ENCODE results near the gene TTLL11. TPM values are rescaled to one million over a fixed set of nuclear protein-coding genes. Genes with fewer than 3 reads are reported as not detected.

TTLL11 gene
- total and polyA plus RNA-seq, 4 donors, result 1.4 to 4.5 (median 3.6) TPM

DNA sequence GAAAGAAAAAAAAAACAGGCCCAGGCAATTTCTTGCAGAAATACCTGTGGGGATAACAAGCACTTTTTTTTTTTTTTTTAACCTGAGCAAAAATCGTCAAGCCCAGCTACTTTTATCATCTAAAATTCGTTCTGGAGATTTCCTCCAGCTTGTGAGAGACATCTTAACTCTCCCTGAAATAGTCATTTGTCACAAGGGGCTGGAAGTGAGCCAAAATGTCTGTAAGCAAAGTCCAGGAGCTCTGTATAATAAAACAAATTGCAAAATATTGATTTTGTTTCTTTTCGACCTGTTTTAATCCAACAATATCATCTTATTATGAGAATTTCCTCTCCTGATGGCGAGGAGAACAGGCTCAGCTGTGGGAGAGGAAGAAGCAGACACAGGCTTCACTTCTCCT is 168.4 kb downstream of the TTLL11 start:
- H3K4me1 ChIP-seq (ENCODE audit: control insufficient read depth in 4 of 4, insufficient read depth in 4 of 4, low read length in 3 of 4), result peaks cover 0 to 6% (median 4%) of the 10 kb centered on the region in 4 donors
- H3K27me3 ChIP-seq (ENCODE audit: control insufficient read depth in 4 of 4, insufficient read depth in 4 of 4, low read length in 3 of 4), result no peaks in the 10 kb centered on the region
- TF ChIP-seq HNF4A (conservative IDR thresholded peaks at IDR 0.05) (peak; percentile 19), GABPA (IDR thresholded peaks at IDR 0.05 in 1 of 2, conservative IDR thresholded peaks at IDR 0.05 in 1 of 2) (no peak)
- no peaks in the 10 kb centered on the region for H3K36me3 ChIP-seq (ENCODE audit: control insufficient read depth in 4 of 4, insufficient read depth in 3 of 4, low read depth in 1 of 4, low read length in 3 of 4)
- no peak overlapping the region for H3K27ac ChIP-seq (ENCODE audit: low read depth in 1 of 2, low read length in 2 of 2)
- WGBS, result 39% methylated on average over 4 of the region's 4 CpGs
- no peak overlapping the region for H3K4me3 ChIP-seq (ENCODE audit: low read depth in 1 of 3, low read length in 3 of 3)
- no peaks in the 10 kb centered on the region for H3K9me3 ChIP-seq (ENCODE audit: control insufficient read depth in 4 of 4, low read length in 3 of 4)
- no peak overlapping the region for H3K9ac ChIP-seq (ENCODE audit: low read depth in 1 of 2, low read length in 2 of 2)
- no peak for DNase-seq (ENCODE audit: low spot score)

DNA sequence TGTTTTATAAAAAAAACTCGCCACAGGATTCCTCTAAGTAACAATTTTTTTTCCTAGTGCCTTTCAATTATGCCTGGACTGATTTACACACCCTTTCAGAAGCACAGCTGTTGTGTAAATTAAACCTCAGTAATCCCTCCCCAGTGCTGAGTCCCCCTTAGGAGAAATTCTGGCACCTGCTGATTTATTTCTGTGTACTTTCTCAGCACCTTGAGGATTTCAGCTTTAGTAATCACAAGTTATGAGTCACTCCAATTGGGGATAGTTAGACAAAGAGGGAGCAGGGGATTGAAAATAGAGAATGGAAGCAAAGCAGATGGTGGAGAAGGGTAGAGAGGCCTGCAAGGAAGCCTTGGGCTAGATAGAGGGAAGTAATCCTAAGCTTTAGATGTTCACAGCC is 171.7 kb downstream of the TTLL11 start:
- TF ChIP-seq, protein P1, sequence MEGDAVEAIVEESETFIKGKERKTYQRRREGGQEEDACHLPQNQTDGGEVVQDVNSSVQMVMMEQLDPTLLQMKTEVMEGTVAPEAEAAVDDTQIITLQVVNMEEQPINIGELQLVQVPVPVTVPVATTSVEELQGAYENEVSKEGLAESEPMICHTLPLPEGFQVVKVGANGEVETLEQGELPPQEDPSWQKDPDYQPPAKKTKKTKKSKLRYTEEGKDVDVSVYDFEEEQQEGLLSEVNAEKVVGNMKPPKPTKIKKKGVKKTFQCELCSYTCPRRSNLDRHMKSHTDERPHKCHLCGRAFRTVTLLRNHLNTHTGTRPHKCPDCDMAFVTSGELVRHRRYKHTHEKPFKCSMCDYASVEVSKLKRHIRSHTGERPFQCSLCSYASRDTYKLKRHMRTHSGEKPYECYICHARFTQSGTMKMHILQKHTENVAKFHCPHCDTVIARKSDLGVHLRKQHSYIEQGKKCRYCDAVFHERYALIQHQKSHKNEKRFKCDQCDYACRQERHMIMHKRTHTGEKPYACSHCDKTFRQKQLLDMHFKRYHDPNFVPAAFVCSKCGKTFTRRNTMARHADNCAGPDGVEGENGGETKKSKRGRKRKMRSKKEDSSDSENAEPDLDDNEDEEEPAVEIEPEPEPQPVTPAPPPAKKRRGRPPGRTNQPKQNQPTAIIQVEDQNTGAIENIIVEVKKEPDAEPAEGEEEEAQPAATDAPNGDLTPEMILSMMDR (IDR thresholded peaks at IDR 0.05; ENCODE audit: low read depth, low read length, missing input control), result no peak
- no peak for TF ChIP-seq REST (IDR thresholded peaks at IDR 0.05)
- TF ChIP-seq HNF4A (conservative IDR thresholded peaks at IDR 0.05), result no peak
- TF ChIP-seq RXRA (IDR thresholded peaks at IDR 0.05), result no peak
- no peak for TF ChIP-seq GABPA (IDR thresholded peaks at IDR 0.05 in 1 of 2, conservative IDR thresholded peaks at IDR 0.05 in 1 of 2)
- Histone ChIP-seq H3K27me3 (ENCODE audit: control insufficient read depth in 4 of 4, insufficient read depth in 4 of 4, low read length in 3 of 4) (no peaks in the 10 kb centered on the region), H3K4me3 (ENCODE audit: low read depth in 1 of 3, low read length in 3 of 3) (no peak overlapping the region), H3K4me1 (ENCODE audit: control insufficient read depth in 4 of 4, insufficient read depth in 4 of 4, low read length in 3 of 4) (peaks cover 0 to 6% (median 4%) of the 10 kb centered on the region in 4 donors), H3K9me3 (ENCODE audit: control insufficient read depth in 4 of 4, low read length in 3 of 4) (no peaks in the 10 kb centered on the region), H3K9ac (ENCODE audit: low read depth in 1 of 2, low read length in 2 of 2) (no peak overlapping the region), H3K27ac (ENCODE audit: low read depth in 1 of 2, low read length in 2 of 2) (no peak overlapping the region), H3K36me3 (ENCODE audit: control insufficient read depth in 4 of 4, insufficient read depth in 3 of 4, low read depth in 1 of 4, low read length in 3 of 4) (no peaks in the 10 kb centered on the region)
- no peak for DNase-seq (ENCODE audit: low spot score)
- 92% methylated on average over 1 of the region's 1 CpG for WGBS

DNA sequence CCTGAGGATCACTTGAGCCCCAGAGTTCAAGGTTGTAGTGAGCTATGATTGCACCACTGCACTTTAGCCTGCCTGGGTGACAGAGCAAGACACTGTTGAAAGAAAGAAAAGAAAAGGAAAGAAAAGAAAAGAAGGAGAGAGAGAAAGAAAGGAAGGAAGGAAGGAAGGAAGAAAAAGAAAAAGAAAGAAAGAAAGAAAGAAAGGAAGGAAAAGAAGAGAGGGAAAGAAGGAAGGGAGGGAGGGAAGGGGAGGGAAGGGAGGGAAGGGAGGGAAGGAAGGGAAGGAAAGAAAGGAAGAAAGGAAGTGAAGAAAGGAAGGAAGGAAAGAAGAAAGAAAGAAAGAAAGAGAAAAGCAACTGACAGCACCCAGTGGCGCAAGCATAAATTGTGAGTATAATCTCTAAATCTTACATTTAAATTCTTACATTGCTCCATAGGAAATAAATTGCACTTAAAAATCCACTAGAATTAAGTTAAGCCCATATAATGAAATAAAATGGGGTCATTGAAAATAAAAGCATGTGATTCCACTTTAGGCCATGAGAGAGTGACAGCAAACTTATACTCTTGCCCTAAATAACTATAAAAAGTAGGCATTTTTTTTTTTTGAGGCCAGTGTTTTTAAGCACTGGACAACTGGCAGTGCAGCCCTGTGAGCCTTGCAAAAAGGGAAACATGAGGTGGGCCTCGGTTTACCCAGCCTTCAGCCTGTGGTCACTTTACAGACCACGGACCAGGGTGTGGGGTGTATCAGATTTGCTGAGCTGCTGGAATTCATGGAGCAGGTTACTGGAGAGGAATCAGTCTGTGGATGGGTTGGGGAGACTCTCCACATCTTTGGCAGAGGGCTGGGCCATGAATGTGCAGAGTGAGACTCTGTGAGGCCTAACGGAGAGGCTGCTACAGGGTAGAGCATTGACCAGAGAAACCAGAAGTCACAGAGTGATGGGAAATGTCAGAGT is 175.5 kb downstream of the TTLL11 start:
- DNase-seq (ENCODE audit: low spot score), result no peak
- 96% methylated on average over 4 of the region's 4 CpGs for WGBS
- Histone ChIP-seq H3K4me3 (ENCODE audit: low read depth in 1 of 3, low read length in 3 of 3) (no peak overlapping the region), H3K27ac (ENCODE audit: low read depth in 1 of 2, low read length in 2 of 2) (no peak overlapping the region), H3K9me3 (ENCODE audit: control insufficient read depth in 4 of 4, low read length in 3 of 4) (no peaks in the 10 kb centered on the region), H3K4me1 (ENCODE audit: control insufficient read depth in 4 of 4, insufficient read depth in 4 of 4, low read length in 3 of 4) (no peaks in the 10 kb centered on the region), H3K27me3 (ENCODE audit: control insufficient read depth in 4 of 4, insufficient read depth in 4 of 4, low read length in 3 of 4) (no peaks in the 10 kb centered on the region), H3K36me3 (ENCODE audit: control insufficient read depth in 4 of 4, insufficient read depth in 3 of 4, low read depth in 1 of 4, low read length in 3 of 4) (no peaks in the 10 kb centered on the region), H3K9ac (ENCODE audit: low read depth in 1 of 2, low read length in 2 of 2) (no peak overlapping the region)
- TF ChIP-seq NR2F2 (IDR thresholded peaks at IDR 0.05) (no peak), HNF4G (IDR thresholded peaks at IDR 0.05) (no peak), ZBTB33 (IDR thresholded peaks at IDR 0.05) (no peak)
